ENCODE measurements around the gene PSMC4.
"Not testable (repeated sequence)": the region's sequence is repeated elsewhere in the genome, so short reads cannot be mapped to it uniquely, and the experiment has no call there.

PSMC4 gene

DNA sequence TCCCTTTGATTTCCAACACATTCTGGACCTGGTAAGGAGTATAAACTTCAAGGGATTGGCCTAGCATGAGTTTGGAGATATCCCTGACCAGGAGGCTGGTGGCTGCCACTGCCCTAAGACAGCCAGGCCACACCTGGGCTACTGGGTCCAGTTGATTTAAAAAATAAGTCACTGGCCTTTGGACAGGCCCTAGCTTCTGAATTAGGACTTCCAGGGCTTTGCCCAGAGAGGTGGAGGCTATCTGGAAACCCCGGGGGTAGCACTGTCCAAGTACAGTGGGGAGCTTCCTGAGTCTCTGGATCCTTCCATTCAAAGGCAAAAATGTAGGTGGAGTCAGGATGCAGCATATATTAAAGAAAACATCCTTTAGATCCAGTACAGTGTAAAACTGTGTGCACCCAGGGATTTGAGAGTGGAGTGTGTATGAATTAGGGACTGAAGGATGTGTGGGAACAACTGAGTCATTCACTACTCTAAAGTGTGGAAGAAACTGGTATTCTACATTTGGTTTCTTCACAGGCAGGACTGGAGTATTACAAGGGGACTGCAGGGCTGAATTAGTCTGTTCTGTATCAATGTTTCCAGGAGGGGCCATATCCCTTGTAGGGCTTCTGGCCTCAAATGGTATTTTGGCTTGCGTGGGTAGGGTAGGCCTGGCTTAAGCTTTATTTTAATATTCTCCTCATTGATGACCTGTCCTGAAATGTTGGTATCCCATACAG lies 21.8 kb upstream of the PSMC4 start:
- no peak for DNase-seq

- no peak for DNase-seq
These were observed 19.8 kb upstream of the PSMC4 start for GRCh38 chr19:39951065-39951650.

- no peak for DNase-seq
These were observed 19.3 kb upstream of the PSMC4 start for GRCh38 chr19:39951686-39952085.

DNA sequence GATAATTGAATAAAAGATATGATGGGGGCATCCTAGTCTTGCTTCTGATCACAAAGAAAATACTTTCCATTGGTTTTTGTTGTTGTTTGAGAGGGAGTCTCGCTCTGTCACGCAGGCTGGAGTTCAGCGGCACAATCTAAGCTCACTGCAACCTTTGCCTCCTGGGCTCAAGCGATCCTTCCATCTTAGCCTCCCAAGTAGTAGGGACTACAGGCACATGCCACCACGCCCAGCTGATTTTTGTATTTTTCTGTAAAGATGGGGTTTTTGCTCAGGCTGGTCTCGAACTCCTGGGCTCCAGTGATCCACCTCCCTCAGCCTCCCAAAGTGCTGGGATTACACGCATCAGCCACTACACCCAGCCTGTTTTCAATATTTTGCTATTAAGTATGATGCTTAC lies 17.1 kb upstream of the PSMC4 start:
- no peak for DNase-seq

DNA sequence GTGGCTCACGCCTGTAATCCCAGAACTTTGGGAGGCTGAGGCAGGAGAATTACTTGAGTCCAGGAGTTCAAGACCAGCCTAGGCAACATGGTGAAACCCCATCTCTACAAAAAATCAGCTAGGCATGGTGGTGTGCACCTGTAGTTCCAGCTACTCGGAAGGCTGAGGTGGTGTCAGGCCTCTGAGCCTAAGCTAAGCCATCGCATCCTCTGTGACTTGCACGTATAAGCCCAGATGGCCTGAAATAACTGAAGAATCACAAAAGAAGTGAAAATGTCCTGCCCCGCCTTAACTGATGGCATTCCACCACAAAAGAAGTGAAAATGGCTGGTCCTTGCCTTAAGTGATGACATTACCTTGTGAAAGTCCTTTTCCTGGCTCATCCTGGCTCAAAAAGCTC lies 13.1 kb upstream of the PSMC4 start:
- not testable (repeated sequence) for DNase-seq

DNA sequence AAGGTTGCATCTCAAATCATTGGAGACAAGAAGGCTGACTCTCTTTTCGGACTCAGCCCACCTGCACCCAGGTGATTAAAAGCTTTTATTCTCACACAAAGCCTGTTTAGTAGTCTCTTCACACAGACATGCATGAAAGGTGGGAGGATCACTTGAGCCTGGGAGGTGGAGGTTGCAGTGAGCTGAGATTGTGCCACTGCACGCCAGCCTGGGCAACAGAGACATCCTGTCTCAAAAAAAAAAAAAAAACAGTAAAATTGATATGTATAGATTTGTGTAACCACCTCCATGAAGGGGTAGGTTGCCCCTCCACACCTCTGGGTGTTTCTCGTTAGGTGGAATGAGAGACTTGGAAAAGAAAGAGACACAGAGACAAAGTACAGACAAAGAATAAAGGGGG lies 12.0 kb upstream of the PSMC4 start:
- DNase-seq, result not testable (repeated sequence)

- DNase-seq, result not testable (repeated sequence)
These were observed 11.6 kb upstream of the PSMC4 start for GRCh38 chr19:39959407-39959806.

DNA sequence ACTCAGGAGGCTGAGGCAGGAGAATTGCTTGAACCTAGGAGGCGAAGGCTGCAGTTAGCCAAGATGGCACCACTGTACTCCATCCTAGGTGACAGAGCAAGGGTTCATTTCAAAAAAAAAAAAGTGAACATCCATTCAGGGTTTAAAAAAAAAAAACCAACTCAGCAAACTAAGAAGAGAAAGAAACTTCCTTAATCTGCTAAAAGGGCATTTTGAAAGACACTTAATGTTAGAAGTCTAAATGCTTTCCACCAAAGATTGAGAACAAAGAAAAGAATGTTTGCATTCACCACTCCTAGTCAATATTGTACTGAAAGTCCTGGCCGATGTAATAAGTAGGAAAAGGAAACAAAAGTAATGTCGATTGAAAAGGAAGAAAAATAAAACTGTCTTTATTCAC lies 7.1 kb upstream of the PSMC4 start:
- DNase-seq, result no peak

DNA sequence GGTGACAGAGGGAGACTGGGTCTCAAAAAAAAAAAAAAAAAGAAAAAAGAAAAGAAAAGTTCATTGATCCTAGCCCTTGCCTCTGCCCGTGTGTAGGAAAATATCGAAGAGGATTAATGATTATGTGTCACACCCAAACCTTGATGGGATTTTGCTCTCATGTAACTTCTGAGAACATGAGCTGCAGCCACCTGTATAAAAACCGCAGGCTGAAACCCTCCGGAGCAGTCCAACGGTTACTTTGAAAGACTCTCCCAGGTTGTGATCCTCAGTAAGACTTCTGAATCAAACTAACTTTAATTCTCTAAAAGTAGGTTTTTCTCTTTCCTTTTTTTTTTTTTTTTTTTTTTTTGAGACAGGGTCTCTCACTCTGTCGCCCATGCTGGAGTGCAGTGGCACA lies 4.3 kb upstream of the PSMC4 start:
- DNase-seq, result no peak

DNA sequence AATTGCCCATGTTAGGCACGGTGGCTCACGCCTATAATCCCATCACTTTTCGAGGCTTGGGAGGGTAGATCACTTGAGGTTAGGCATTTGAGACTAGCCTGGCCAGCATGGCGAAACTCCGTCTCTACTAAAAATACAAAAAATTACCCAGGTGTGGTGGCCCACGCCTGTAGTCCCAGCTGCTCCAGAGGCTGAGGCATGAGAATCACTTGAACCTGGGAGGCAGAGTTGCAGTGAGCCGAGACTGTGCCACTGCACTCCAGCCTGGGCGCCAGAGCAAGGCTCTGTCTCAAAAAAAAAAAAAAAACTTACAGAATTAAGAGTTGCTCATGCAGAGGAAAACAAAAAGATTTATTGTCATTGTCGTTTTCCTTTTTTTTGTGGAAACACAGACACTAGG lies 3.4 kb upstream of the PSMC4 start:
- no peak for DNase-seq

GRCh38 chr19:39968789-39969188 lies 2.2 kb upstream of the PSMC4 start:
- DNase-seq, result no peak

DNA sequence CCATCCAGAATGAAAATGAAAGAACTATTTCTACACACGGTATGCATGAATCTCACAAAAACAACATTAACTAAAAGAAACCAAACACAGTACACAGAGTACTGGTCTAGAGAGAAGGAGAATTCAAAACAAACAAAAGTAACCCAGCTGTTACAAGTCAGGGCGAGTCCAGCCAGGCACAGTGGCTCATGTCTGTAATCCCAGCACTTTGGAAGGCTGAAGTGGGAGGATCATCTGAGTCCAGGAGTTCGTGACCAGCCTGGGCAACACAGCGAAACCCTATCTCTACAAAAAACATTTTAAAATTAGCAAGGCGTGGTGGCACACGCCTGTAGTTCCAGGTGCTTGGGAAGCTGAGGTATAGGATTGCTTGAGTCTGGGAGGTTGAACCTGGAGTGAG lies 1.7 kb upstream of the PSMC4 start:
- DNase-seq, result no peak

DNA sequence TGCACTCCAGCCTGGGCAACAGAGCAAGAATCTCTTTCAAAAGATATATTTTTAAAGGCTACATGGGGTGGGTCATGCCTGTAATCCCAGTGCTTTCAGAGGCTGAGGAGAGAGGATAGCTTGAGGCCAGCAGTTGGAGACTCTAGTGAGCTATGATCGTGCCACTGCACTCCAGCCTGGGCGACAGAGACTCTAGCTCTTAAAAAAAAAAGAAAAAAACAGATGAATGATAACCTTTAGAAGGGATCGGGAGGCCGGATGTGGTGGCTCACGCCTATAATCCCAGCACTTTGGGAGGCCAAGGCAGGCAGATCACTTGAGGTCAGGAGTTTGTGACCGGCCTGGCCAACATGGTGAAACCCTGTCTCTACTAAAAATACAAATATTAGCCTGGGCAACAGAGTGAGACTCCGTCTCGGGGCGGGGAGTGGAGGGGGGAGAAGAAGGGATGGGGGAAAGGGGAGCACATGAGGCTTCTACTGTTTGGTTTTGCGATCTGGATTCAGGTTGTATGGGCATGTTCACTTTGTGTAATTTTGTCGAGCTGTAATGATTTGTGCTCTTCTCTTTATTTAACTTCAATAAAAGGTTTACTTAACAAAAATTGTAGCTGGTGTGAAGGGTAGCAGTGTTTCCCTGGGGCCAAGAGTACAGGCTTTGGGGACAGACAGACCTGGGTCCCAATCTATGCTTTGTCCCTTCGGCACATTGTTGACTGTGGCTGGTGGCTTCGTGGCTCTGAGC lies 1.1 kb upstream of the PSMC4 start:
- peak in 1 of 5 donors; percentile 6 for DNase-seq

GRCh38 chr19:39970425-39970674 lies 615 bp upstream of the PSMC4 start:
- DNase-seq, result no peak

GRCh38 chr19:39971380-39972035 lies 543 bp downstream of the PSMC4 start:
- DNase-seq, result peak in 1 of 5 donors; percentile 8

GRCh38 chr19:39974377-39975155 lies 3.6 kb downstream of the PSMC4 start:
- DNase-seq, result no peak

- no peak for DNase-seq
These were observed 11.9 kb downstream of the PSMC4 start for GRCh38 chr19:39982883-39983282.

DNA sequence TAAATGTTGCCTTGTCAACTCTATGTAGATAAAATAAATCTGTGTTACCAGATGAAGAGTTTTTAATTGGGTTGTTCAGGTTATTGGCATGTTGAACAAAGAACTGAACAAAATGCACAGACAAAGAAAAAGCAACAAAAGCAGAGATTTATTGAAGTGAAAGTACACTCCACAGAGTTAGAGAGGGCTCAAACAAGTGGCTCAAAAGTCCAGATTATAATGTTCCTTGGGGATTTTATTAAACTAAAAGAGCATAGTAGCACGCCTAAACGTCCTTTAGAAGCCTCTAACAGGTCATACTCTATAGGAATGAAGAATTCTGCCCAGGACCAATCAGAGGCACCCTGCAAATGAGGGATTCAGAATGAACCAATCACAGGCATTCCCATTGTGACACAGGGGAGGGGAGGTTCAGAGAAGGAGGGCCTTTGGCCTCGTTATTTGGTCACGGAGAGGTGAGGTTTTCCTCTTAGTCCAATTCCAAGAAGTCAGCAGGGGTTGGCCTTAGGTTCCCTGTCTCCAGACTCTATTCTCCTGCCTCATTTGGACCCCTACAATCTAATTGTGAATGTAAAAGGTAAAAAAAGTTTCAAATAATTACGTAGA lies 12.8 kb downstream of the PSMC4 start:
- no peak for DNase-seq

DNA sequence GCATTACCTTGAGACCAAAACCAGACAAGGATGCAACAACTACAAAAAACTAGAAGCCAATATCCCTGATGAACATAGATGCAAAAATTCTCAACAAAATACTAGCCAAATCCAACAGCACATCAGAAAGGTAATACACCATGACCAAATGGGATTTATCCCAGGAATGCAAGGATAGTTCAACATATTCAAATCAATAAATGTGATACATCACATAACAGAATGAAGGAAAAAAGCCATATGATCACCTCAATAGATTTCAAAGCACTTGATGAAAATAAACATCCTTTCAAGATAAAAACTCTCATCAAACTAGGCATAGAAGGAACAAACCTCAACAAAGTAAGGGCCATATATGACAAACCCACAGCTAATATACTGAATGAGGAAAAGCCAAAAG lies 15.7 kb downstream of the PSMC4 start:
- no peak for DNase-seq

GRCh38 chr19:39987167-39987566 lies 16.2 kb downstream of the PSMC4 start:
- DNase-seq, result no peak

GRCh38 chr19:39987596-39987995 lies 16.6 kb downstream of the PSMC4 start:
- DNase-seq, result no peak

DNA sequence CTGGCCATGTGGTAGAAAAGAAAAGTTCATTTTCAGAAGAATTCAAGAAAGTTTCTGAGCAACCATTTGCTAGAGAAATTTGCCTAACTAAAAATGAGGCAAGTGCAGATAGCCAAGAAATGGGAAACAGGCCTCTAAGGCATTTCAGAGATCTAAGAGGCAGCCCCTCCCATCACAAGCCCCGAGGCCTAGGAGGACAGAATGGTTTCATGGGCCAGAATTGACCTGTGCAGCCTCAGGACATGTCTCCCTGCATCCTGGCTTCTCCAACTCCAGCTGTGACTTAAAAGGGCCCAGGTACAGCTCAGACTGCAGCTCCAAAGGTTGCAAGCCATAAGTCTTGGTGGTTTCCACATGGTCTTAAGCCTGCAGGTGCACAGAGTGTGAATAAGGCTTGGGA lies 22.6 kb downstream of the PSMC4 start:
- no peak for DNase-seq

DNA sequence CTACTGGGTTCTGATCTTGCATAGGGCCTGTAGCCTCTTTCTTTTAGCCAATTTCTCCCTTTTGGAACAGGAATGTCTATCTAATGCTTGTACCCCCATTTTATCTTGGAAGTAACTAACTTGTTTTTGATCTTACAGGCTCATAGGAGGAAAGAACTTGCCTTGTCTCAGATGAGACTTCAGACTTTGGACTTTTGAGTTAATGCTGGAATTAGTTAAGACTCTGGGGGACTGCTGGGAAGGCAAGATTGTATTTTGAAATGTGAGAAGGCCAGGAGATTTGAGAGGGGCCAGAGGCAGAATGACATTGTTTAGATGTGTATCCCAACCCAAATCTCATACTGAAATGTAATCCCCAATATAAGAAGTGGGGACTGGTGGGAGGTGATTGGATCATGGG lies 23.4 kb downstream of the PSMC4 start:
- DNase-seq, result no peak
